Activated effector memory CD4-positive, alpha-beta T cell treated with Interleukin-2 at 50 U/mL for 16 hours (primary cell): Measurements from ENCODE around the gene BRI3BP.
"Not testable (repeated sequence)": the region's sequence is repeated elsewhere in the genome, so short reads cannot be mapped to it uniquely, and the experiment has no call there.

Experiments used
- DNase-seq: peaks from one replicate; pipeline ENCODE4 v3.0.0-alpha.2; 2020

Gene BRI3BP

GRCh38 chr12:125070112-125070511 is 76.7 kb downstream of the BRI3BP start:
- DNase-seq, result no peak

- DNase-seq, result no peak
These were observed 77.4 kb downstream of the BRI3BP start for GRCh38 chr12:125070661-125071390.

- DNase-seq, result no peak
These were observed 78.0 kb downstream of the BRI3BP start for GRCh38 chr12:125071456-125071855.

- no peak for DNase-seq
These were observed 79.1 kb downstream of the BRI3BP start for GRCh38 chr12:125072496-125072895.

DNA sequence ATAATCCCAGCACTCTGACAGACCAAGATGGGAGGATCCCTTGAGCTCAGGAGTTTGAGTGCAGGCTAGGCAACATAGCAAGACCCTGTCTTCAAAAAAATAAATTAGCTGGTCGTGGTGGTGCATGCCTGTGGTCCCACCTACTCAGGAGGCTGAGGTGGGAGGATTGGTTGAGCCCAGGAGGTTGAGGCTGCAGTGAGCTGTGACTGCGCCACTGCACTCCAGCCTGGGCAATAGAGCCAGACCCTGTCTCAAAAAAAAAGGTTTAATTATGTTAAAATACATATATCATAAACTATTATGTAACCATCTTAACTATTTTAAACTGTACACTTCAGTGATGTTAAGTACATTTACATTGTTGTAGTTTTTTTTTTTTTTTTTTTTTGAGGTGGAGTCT is 80.8 kb downstream of the BRI3BP start:
- not testable (repeated sequence) for DNase-seq

GRCh38 chr12:125076103-125076502 is 82.7 kb downstream of the BRI3BP start:
- no peak for DNase-seq

- DNase-seq, result no peak
These were observed 85.6 kb downstream of the BRI3BP start for GRCh38 chr12:125079084-125079483.

DNA sequence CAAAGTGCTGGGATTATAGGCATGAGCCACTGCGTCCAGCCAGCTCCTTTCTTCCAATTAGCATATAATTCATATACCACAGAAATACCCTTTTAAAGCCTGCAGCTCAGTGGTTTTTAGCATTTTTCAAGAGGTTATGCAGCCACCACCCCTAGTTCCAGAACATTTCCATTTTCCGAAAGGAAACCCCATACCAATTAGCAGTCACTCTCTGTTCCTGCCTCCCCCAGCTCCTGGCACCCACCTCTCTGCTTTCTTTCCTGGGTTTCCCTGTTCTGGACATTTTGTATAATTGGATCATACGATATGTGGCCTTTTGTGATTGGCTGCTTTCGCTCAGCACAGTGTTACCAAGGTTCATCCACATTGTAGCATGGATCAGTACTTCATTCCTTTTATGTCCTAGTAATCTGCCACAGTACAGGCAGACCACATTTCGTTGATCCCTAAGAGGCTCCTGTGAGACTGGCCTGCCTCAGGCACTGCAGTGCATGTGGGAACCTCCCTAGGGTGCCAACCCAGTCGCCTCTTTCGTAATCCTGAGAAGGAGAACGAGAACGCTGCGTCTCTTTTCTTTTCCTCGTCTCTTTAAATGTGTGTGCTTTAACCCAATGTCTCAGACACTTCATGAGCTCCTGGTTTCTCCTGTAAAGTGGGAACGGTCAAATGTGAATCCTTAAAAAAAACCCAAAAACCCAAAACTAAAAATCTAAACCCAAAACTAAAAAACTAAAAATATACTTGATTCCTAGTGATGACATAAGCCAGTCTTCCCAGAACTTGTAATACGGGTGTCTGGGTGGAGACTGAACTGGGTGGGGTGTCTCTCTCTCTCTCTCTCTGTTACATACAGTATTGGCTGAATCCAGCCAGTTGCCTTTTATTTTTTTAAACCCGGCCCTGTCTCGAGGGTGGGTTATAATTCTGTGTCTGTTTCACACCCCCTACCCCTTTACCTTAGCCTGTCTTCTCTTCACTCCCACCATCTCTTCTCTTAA is 86.5 kb downstream of the BRI3BP start:
- DNase-seq, result no peak
